GM12891 (cell line): ENCODE data around the gene TSPAN18.

Experiments used
- PAX5 ChIP-seq: IDR thresholded peaks from 2 replicates; pipeline ENCODE4 v1.6.1; 2011; ENCODE audit warnings: low read length, moderate library complexity, mild to moderate bottlenecking; ENCODE audit not compliant: insufficient read depth, severe bottlenecking
- POLR2A ChIP-seq: IDR thresholded peaks from 2 replicates; pipeline ENCODE4 v1.6.1; 2011; ENCODE audit warnings: low read depth, low read length, control low read depth
- POLR2AphosphoS5 ChIP-seq: IDR thresholded peaks from 2 replicates; pipeline ENCODE4 v1.6.1; 2011; ENCODE audit warnings: low read depth, low read length, control low read depth
- SPI1 ChIP-seq: IDR thresholded peaks from 2 replicates; pipeline ENCODE4 v1.6.1; 2011; ENCODE audit warnings: low read depth, low read length, control low read depth
- TAF1 ChIP-seq: IDR thresholded peaks from 2 replicates; pipeline ENCODE4 v1.6.1; 2011; ENCODE audit warnings: low read depth, low read length, control low read depth

- no peak for TF ChIP-seq POLR2AphosphoS5
- TF ChIP-seq POLR2A = no peak
- TF ChIP-seq TAF1 = no peak
- no peak for TF ChIP-seq SPI1
- no peak for TF ChIP-seq PAX5
Measured at GRCh38 chr11:44809283-44809682, 82.5 kb downstream of the TSPAN18 start.
